Hematopoietic multipotent progenitor cell treated with erythropoietin and hydrocortisone succinate and interleukin-3 and kit ligand, for 15 days (in vitro differentiated cells): ENCODE results near the gene ACVRL1.

ENCODE experiments used
- DNase-seq: peaks from one replicate; pipeline ENCODE4 v3.0.0-alpha.2; 2015; ENCODE audit warnings: low spot score

ACVRL1 gene

GRCh38 chr12:51944608-51945233 is 37.4 kb downstream of the ACVRL1 start:
- no peak for DNase-seq

- DNase-seq: no peak
Observed at GRCh38 chr12:51947246-51947996, 40.1 kb downstream of the ACVRL1 start.

GRCh38 chr12:51948066-51948465 is 40.8 kb downstream of the ACVRL1 start:
- no peak for DNase-seq

- no peak for DNase-seq
Observed at GRCh38 chr12:51949342-51950030, 42.2 kb downstream of the ACVRL1 start.

GRCh38 chr12:51950682-51951198 is 43.4 kb downstream of the ACVRL1 start:
- no peak for DNase-seq

- DNase-seq: peak; percentile 84
Observed at GRCh38 chr12:51951199-51951842, 44.0 kb downstream of the ACVRL1 start, which contains the start of gene ACVR1B. ACVR1B (plus strand) TSS chr12:51951699; CDS start chr12:51951744, 45 bp downstream.

- no peak for DNase-seq
Observed at GRCh38 chr12:51951843-51952722, 44.8 kb downstream of the ACVRL1 start.

- no peak for DNase-seq
Observed at GRCh38 chr12:51953089-51953488, 45.8 kb downstream of the ACVRL1 start.

- DNase-seq: no peak
Observed at GRCh38 chr12:51953864-51954263, 46.6 kb downstream of the ACVRL1 start.

- no peak for DNase-seq
Observed at GRCh38 chr12:51954561-51955361, 47.5 kb downstream of the ACVRL1 start.

- no peak for DNase-seq
Observed at GRCh38 chr12:51955702-51956101, 48.4 kb downstream of the ACVRL1 start.

- no peak for DNase-seq
Observed at GRCh38 chr12:51958542-51958941, 51.2 kb downstream of the ACVRL1 start.

- no peak for DNase-seq
Observed at GRCh38 chr12:51959211-51959610, 51.9 kb downstream of the ACVRL1 start.

GRCh38 chr12:51959921-51960320 is 52.6 kb downstream of the ACVRL1 start:
- no peak for DNase-seq

GRCh38 chr12:51960488-51960887 is 53.2 kb downstream of the ACVRL1 start:
- no peak for DNase-seq

GRCh38 chr12:51960890-51961289 is 53.6 kb downstream of the ACVRL1 start:
- no peak for DNase-seq

- no peak for DNase-seq
Observed at GRCh38 chr12:51961834-51962233, 54.5 kb downstream of the ACVRL1 start.

GRCh38 chr12:51962737-51963136 is 55.4 kb downstream of the ACVRL1 start:
- no peak for DNase-seq

- no peak for DNase-seq
Observed at GRCh38 chr12:51963477-51963876, 56.2 kb downstream of the ACVRL1 start.

GRCh38 chr12:51969643-51970042 is 62.3 kb downstream of the ACVRL1 start:
- no peak for DNase-seq
